NB4 (cell line): ENCODE measurements around the gene LYPD5.

ENCODE experiments used
- POLR2A ChIP-seq: IDR thresholded peaks from 2 replicates; pipeline ENCODE4 v1.6.1; 2011; ENCODE audit warnings: mild to moderate bottlenecking; ENCODE audit not compliant: insufficient read length; ENCODE audit errors: extremely low read depth
- TF ChIP-seq, protein P1 (sequence below): IDR thresholded peaks from one replicate; pipeline ENCODE4 v1.5.1; 2012; ENCODE audit warnings: low read depth, low read length
- TF ChIP-seq, protein P2 (sequence below): IDR thresholded peaks from 2 replicates; pipeline ENCODE4 v1.6.1; 2011; ENCODE audit warnings: low read depth, low read length

DNA sequence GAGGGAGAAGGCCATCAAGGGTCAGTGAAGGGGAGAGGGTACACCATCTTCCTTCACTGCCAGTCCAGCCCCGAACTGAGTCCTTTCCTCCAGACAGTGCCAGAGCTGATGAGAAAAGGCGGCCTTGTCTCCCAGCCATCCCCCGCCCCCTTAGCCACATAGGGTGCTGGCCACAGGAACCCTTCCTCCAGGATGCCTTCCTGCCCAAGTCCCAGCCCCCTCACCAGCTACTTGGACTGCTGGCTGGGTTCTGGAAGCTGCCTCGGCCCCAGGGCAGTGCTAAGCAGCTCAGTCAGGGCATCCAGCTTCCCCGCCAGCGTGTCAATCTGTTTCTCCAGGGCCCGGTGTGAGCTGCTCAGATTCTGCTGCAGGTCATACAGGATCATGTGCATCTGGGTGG, 34.9 kb downstream of the LYPD5 start:
- TF ChIP-seq, protein P1, sequence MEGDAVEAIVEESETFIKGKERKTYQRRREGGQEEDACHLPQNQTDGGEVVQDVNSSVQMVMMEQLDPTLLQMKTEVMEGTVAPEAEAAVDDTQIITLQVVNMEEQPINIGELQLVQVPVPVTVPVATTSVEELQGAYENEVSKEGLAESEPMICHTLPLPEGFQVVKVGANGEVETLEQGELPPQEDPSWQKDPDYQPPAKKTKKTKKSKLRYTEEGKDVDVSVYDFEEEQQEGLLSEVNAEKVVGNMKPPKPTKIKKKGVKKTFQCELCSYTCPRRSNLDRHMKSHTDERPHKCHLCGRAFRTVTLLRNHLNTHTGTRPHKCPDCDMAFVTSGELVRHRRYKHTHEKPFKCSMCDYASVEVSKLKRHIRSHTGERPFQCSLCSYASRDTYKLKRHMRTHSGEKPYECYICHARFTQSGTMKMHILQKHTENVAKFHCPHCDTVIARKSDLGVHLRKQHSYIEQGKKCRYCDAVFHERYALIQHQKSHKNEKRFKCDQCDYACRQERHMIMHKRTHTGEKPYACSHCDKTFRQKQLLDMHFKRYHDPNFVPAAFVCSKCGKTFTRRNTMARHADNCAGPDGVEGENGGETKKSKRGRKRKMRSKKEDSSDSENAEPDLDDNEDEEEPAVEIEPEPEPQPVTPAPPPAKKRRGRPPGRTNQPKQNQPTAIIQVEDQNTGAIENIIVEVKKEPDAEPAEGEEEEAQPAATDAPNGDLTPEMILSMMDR, result no peak
- TF ChIP-seq POLR2A, result no peak
- TF ChIP-seq, protein P2, sequence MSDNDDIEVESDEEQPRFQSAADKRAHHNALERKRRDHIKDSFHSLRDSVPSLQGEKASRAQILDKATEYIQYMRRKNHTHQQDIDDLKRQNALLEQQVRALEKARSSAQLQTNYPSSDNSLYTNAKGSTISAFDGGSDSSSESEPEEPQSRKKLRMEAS, result no peak
